Gastrocnemius medialis (tissue), 4 donors: ENCODE measurements around the gene ITGA11.

Experiments
- POLR2A ChIP-seq, 2 donors: fragments of 450-650 bp; IDR thresholded peaks; one replicate each; pipeline ENCODE4 v1.6.1; 2017; ENCODE audit warnings: antibody characterized with exemption in 2 of 2, mild to moderate bottlenecking in 2 of 2, moderate library complexity in 2 of 2
- TF ChIP-seq, protein P1 (sequence below), 5 experiments: fragments of 450-650 bp in 3 of 5; fragments of 200-600 bp in 2 of 5; sonication (generic) in 2 of 5; IDR thresholded peaks in 4 of 5; conservative IDR thresholded peaks in 1 of 5; 1 replicate in 4 of 5; 2 replicates in 1 of 5; pipeline ENCODE4 v1.5.1; 2016 to 2019; ENCODE audit warnings: antibody characterized with exemption in 5 of 5, mild to moderate bottlenecking in 3 of 5, moderate library complexity in 3 of 5

DNA sequence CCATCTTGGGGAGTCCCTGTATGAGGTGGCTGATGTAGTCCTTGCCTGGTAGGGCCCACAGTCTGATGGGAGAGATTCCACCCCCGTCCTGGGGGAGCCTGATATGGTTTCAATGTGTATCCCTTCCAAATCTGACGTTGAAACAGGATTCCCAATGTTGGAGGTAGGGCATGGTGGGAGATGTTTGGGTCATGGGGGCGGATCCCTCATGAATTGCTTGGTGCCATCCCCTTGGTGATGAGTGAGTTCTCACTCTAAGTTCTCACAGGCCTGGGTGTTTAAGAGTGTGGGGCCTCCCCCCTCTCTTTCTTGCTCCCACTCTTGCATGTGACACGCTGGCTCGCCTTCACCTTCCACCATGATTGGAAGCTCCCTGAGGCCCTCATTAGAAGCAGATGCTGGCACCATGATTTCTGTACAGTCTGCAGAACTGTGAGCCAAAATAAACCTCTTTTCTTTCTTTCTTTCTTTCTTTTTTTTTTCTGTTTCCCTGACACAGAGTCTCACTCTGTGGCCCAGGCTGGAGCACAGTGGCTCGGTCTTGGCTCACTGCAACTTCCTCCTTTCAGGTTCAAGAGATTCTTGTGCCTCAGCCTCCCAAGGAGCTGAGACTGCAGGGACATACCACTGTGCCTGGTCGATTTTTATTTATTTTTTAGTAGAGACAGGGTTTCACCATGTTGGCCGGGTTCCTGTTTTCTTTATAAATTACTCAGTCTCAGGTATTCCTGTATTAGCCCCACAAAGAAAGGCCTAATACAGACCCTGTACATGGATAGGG is 28.6 kb downstream of the ITGA11 start:
- no peak for TF ChIP-seq POLR2A (IDR thresholded peaks at IDR 0.05)
- TF ChIP-seq, protein P1, sequence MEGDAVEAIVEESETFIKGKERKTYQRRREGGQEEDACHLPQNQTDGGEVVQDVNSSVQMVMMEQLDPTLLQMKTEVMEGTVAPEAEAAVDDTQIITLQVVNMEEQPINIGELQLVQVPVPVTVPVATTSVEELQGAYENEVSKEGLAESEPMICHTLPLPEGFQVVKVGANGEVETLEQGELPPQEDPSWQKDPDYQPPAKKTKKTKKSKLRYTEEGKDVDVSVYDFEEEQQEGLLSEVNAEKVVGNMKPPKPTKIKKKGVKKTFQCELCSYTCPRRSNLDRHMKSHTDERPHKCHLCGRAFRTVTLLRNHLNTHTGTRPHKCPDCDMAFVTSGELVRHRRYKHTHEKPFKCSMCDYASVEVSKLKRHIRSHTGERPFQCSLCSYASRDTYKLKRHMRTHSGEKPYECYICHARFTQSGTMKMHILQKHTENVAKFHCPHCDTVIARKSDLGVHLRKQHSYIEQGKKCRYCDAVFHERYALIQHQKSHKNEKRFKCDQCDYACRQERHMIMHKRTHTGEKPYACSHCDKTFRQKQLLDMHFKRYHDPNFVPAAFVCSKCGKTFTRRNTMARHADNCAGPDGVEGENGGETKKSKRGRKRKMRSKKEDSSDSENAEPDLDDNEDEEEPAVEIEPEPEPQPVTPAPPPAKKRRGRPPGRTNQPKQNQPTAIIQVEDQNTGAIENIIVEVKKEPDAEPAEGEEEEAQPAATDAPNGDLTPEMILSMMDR (IDR thresholded peaks at IDR 0.05 in 4 of 5, conservative IDR thresholded peaks at IDR 0.05 in 1 of 5) = no peak
